ENCODE results near the gene TUBGCP6. TPM values are rescaled to one million over a fixed set of nuclear protein-coding genes. Genes with fewer than 3 reads are reported as not detected.

The TUBGCP6 gene
- total RNA-seq, 1 donor from 2014 or later, result 103 TPM

Other genes starting within 250 kb of the TUBGCP6 start
- 0.15 and 0.31 TPM in 2 replicates for gene IL17REL, start 232.3 kb downstream of the TUBGCP6 start, total RNA-seq
- not detected in 2 replicates for gene TTLL8, start 186.7 kb downstream of the TUBGCP6 start, total RNA-seq
- not detected in 2 replicates for gene MLC1, start 159.6 kb downstream of the TUBGCP6 start, total RNA-seq
- not detected in 2 replicates for gene MOV10L1, start 155.0 kb downstream of the TUBGCP6 start, total RNA-seq
- 0.27 and 0.44 TPM in 2 replicates for gene PANX2, start 74.3 kb downstream of the TUBGCP6 start, total RNA-seq
- gene TRABD, start 59.1 kb downstream of the TUBGCP6 start, total RNA-seq, result 80.6 and 86.4 TPM in 2 replicates
- gene SELENOO, start 44.0 kb downstream of the TUBGCP6 start, total RNA-seq, result 33.9 and 39.0 TPM in 2 replicates
- gene HDAC10, start 6.2 kb upstream of the TUBGCP6 start, total RNA-seq, result 65.0 and 68.2 TPM in 2 replicates
- gene MAPK12, start 16.7 kb upstream of the TUBGCP6 start, total RNA-seq, result 4.1 and 4.4 TPM in 2 replicates
- 10.7 and 11.3 TPM in 2 replicates for gene MAPK11, start 25.4 kb upstream of the TUBGCP6 start, total RNA-seq
- gene PLXNB2, start 62.6 kb upstream of the TUBGCP6 start, total RNA-seq, result 18.6 and 20.6 TPM in 2 replicates
- gene DENND6B, start 82.0 kb upstream of the TUBGCP6 start, total RNA-seq, result 3.2 and 5.2 TPM in 2 replicates
- 64.0 and 77.3 TPM in 2 replicates for gene PPP6R2, start 98.3 kb upstream of the TUBGCP6 start, total RNA-seq
- 114 and 144 TPM in 2 replicates for gene SBF1, start 230.0 kb upstream of the TUBGCP6 start, total RNA-seq
- gene ADM2, start 236.5 kb upstream of the TUBGCP6 start, total RNA-seq, result 5.1 and 5.2 TPM in 2 replicates
- gene MIOX, start 241.8 kb upstream of the TUBGCP6 start, total RNA-seq, result 0.15 and 0.22 TPM in 2 replicates

Data from activated B cell treated with CpG ODN at 0.5 μM for 24 hours (primary cell).